Activated CD8-positive, alpha-beta memory T cell treated with anti-CD3 and anti-CD28 coated beads for 24 hours (primary cell): Measurements from ENCODE around the gene GRK5.

Experiments used
- DNase-seq: peaks from one replicate; pipeline ENCODE4 v3.0.0-alpha.2; 2020

Gene GRK5

GRCh38 chr10:119347181-119347974, 140.0 kb downstream of the GRK5 start:
- DNase-seq: no peak

GRCh38 chr10:119348106-119348505, 140.7 kb downstream of the GRK5 start:
- no peak for DNase-seq

- no peak for DNase-seq
These were observed 141.3 kb downstream of the GRK5 start for GRCh38 chr10:119348516-119349240.

GRCh38 chr10:119349341-119349740, 142.0 kb downstream of the GRK5 start:
- no peak for DNase-seq

- no peak for DNase-seq
These were observed 142.6 kb downstream of the GRK5 start for GRCh38 chr10:119349937-119350501.

- DNase-seq: no peak
These were observed 143.2 kb downstream of the GRK5 start for GRCh38 chr10:119350502-119351097.

- DNase-seq: no peak
These were observed 143.8 kb downstream of the GRK5 start for GRCh38 chr10:119351189-119351588.

- no peak for DNase-seq
These were observed 144.7 kb downstream of the GRK5 start for GRCh38 chr10:119352042-119352441.

- no peak for DNase-seq
These were observed 145.4 kb downstream of the GRK5 start for GRCh38 chr10:119352807-119353206.

- DNase-seq: no peak
These were observed 146.1 kb downstream of the GRK5 start for GRCh38 chr10:119353421-119353820.

GRCh38 chr10:119355930-119356329, 148.6 kb downstream of the GRK5 start:
- no peak for DNase-seq

- DNase-seq: no peak
These were observed 150.2 kb downstream of the GRK5 start for GRCh38 chr10:119357412-119358151.

GRCh38 chr10:119358152-119358512, 150.8 kb downstream of the GRK5 start:
- no peak for DNase-seq

GRCh38 chr10:119358567-119358966, 151.2 kb downstream of the GRK5 start:
- no peak for DNase-seq

GRCh38 chr10:119359025-119359424, 151.7 kb downstream of the GRK5 start:
- no peak for DNase-seq

GRCh38 chr10:119360181-119360921, 153.0 kb downstream of the GRK5 start:
- no peak for DNase-seq

GRCh38 chr10:119361037-119361436, 153.7 kb downstream of the GRK5 start:
- DNase-seq: no peak

GRCh38 chr10:119362122-119362521, 154.8 kb downstream of the GRK5 start:
- no peak for DNase-seq

GRCh38 chr10:119364645-119365600, 157.6 kb downstream of the GRK5 start:
- DNase-seq: no peak

GRCh38 chr10:119365773-119366599, 158.6 kb downstream of the GRK5 start:
- no peak for DNase-seq
